NCI-H526 treated with DMSO at 0.1 percent for 48 hours (cell line): ENCODE data around the gene PECR.

Source experiments
- DNase-seq: peaks from one replicate; lab custom pipeline; 2025; lab: John Stamatoyannopoulos, UW

Gene PECR

DNA sequence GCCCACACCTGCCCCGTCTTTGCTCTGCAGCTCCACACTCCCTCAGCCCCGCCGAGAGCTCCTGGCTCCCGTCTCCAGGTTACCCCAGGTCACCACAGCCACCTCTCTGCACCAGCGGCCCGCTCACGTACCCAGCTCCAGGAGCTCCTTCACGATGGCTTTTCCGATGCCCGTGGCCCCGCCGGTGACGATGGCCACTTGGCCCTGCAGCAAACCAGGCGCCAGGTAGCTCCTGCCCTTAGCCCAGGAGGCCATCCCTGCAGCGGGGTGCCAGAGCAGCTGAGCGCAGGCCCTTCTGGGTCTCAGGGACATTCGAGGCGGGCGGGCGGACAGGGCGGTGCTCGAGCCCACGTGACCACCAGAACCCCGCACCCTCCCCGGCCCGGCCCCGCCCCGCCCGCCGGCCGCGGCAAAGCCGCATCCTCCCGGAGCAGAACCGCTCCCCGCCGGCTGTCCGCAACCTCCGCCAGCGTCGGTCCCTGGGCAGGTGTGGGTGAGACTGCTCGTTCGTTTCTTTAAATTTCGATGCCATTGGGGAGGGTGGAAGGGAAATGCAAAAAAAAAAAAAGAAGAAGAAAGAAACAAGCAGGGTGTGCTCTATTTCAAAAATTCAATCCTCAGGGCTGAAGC, at the start of gene PECR, which contains the start of gene TMEM169:
TSS of gene PECR (minus strand) at position 323 of the 630 bp plus-strand sequence. CDS start at position 255, 68 bp downstream.
TSS of gene TMEM169 (plus strand) at position 433 of the 630 bp plus-strand sequence. CDS start 14,045 bp downstream, outside the sequence.
- DNase-seq = peak; percentile 75

DNA sequence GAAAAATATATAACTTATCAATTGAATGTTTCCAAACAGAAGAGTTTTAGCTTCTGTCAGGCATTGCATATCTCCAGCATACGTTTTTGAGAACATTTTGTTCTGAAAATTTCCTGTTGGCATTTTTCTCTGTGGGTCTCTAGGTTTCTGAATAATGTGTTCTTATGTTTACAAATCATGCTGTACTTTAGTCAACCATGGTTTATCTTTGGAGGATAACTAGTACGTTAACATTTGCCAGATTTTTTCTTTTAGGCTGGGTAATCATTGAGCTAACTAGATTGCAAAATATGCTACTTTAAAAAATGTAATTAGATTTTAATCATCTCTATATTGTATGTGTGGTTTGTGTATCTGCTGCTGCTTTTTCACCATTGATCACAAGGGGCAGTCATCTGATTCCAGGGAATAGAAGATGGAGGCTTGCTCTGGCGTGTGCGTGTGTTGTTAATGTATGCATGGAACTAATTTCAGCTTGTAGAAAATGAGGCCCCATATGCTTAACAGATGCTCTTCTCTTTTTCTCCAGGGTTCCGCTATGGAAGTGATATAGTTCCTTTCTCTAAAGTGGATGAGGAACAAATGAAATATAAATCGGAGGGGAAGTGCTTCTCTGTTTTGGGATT, 48.9 kb upstream of the PECR start:
- DNase-seq = no peak

DNA sequence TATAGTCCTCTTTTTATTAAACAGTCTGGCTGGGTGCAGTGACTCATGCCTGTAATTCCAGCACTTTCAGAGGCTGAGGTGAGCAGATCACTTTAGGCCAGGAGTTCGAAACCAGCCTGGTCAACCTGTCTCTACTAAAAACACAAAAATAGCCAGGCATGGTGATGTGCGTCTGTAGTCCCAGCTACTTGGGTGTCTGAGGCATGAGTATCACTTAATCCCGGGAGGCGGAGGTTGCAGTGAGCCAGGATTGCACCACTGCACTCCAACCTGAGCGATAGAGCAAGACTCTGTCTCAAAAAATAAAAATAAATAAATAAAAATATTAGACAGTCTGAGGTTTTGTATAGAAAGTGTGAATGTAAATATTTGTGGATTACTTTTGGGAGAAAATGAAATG, 45.3 kb upstream of the PECR start:
- DNase-seq = no peak

- DNase-seq = no peak
Observed at GRCh38 chr2:216121255-216121654, 39.6 kb upstream of the PECR start.

GRCh38 chr2:216119986-216120385, 38.4 kb upstream of the PECR start:
- DNase-seq = no peak

DNA sequence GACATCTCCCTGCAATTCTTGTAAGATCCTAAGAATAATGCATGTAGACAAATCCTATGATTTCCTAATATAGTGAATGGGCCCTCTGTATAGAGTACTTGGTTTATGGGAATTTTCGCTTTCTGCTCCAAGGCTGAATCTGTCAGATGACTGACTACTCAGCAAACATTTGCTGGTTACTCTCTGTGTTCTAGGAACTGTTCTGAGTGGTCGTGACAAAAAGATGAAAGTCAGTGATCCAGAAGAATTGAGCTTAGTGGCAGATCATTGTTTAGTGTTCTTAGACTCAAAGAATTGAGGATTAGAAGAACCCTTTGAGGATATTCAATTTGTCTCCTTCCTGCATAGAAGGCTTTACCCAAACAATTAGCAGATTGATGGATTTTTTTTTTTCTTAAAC, 37.5 kb upstream of the PECR start:
- no peak for DNase-seq

DNA sequence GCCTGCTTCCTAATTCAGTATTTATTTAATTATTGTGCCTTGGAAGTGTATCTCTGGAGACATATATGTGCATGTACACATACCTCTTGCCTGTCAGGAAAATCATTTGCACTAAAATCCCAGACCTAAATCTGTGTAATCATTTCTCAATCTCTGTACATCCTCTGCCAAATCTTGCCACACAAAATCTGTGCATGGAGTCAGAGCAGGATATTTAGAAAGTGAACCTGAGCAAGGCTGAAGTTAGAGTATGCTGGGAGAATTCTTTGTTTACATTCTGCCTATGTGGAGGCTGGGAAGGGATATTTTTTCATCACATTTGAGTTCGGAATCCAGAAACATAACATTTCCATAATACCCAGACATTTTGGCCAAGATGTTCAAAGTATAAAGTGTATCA, 36.9 kb upstream of the PECR start:
- no peak for DNase-seq

GRCh38 chr2:216117561-216118340, 36.1 kb upstream of the PECR start:
- DNase-seq = no peak

- DNase-seq = no peak
Observed at GRCh38 chr2:216116418-216116817, 34.8 kb upstream of the PECR start.

DNA sequence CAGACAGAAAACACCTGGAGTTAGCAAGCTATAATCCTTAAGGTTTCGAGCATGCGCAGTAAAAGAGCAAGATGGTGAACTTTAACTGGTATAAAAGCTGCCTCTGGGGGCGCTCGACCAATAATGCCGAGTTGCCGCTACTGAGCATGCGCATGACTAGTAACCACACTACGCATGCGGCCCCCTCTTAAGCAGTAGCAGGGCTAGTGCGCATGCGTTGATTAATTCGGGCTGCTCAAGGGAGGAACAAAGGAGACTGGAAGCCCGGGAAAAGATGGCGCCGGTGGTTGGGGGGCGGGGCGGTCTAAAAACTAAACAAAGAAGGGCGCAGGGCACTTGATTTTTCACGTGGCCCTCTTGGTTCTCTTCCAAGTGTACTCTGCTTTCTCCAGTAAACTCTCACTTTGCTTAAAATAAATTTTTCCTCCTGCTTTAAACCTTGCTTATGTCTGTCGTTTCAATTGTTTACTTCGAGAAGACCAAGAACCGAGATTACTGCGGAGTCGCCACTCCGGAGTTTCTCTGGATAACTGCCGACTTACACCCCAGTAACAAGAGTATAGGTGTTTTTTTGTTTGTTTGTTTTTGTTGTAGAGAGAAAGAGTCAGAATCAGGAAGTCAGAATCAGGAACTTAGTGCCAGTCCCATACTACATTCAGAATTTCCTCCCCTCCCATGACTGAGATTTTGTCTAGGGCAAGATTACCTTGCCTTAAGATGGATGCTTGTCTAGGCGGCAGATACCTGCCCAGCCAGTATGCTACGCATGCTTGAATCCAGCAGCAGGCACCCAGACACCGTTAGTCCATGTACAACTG, 33.3 kb upstream of the PECR start:
- DNase-seq = peak; percentile 97

- DNase-seq = no peak
Observed at GRCh38 chr2:216114382-216114713, 32.7 kb upstream of the PECR start.

- DNase-seq = no peak
Observed at GRCh38 chr2:216113572-216113971, 32.0 kb upstream of the PECR start.

- no peak for DNase-seq
Observed at GRCh38 chr2:216112926-216113325, 31.3 kb upstream of the PECR start.

DNA sequence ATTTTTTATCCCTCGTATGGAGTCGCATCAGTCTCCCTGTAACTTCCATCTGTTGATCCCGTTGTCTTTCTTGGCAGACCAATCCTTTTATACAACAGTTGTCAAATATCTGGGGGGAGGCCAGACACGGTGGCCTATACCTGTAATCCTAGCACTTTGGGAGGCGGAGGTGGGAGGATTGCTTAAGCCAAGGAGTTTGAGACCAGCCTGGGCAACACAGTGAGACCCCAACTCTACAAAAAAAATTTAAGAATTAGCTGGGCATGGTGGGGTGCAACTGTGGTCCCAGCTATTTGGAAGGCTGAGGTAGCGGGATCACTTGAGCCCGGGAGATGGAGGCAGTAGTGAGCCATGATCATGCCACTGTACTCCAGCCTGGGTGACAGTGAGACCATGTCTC, 29.5 kb upstream of the PECR start:
- no peak for DNase-seq

- DNase-seq = no peak
Observed at GRCh38 chr2:216110620-216111019, 29.0 kb upstream of the PECR start.

DNA sequence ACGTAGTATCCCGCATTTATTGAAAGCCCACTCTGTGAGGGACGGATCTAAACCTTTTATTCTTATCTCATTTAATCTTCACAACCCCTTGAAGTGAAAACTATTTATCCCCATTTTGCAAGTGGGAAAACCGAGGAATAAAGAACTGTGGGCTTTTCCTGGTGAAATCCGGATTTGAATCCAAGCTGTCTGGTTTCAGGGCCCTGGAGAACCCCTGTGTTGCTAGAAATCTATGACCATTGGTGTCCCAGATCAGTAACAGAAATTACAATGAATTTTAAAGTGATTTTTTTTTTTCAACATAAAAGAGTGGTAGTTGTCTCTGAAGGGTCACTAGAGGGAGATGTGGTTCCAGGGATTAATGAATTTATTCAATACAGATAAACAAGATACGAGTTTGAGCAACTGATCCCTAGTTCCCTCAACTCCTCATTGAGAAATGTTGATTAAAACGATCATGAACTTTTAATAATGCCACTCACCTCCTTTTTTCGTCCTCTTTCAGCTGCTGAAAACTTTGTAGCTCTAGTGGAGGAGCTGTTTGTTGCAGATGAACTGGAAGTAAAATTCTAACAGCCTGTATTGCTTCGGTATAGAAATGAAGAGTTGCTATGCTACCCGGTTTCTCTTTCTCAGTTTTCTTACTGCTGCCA, 28.5 kb upstream of the PECR start:
- DNase-seq = peak; percentile 8

- peak; percentile 92 for DNase-seq
Observed at GRCh38 chr2:216108967-216109921, 27.6 kb upstream of the PECR start, which contains the start of gene XRCC5. TSS of gene XRCC5 (plus strand) at chr2:216109348. CDS start at chr2:216109437, 89 bp downstream.

DNA sequence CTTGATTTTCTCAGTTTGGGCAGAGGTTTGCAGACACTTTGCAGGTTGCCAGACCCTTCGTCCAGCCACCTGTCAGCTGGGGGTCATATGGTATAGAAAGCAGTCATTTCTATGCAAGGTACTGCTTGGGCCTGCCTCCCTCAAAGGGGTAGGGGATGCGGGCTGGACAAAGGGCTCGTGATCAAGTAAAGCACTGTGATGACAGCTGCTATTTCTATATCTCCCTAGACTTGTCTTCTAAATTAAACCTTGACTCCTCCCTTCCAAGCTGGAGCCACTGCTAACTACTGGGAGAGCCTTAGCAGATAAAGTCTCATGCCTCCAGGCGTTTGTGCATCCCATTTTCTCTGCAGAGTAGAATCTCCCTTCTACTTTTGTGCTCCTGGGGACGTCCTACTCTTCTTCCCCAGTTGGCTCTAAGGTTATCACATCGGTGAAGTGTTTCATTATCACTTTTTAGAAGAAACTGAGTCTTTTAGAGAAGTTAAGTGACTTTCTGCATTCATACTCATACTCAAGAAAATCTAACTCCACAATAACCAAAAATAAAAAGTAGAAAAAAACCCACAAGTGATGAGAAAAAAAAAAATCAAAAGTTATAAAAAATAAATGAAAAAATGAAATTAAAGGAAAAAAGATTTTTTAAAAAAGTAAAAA, 26.8 kb upstream of the PECR start:
- DNase-seq = no peak

DNA sequence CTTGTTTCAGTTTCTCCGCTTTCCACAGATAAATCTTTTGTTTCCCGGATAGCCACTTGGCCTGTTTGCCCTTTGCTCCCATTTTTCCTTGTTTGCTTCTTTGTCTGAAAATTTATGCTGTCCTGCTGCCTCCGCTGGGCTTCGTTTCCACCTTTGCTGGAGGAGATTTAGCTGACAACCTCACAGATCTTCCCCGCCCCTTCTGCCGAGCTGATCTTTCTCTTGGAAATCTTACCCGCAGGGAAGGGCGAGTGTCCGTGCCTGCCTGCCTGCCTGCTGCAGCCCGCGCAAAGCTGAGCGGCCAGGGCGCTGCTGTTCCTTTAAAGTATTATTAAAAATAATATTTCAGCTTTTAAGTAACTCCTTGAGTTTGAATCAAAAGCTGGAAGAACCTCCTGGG, 26.2 kb upstream of the PECR start:
- DNase-seq = no peak

DNA sequence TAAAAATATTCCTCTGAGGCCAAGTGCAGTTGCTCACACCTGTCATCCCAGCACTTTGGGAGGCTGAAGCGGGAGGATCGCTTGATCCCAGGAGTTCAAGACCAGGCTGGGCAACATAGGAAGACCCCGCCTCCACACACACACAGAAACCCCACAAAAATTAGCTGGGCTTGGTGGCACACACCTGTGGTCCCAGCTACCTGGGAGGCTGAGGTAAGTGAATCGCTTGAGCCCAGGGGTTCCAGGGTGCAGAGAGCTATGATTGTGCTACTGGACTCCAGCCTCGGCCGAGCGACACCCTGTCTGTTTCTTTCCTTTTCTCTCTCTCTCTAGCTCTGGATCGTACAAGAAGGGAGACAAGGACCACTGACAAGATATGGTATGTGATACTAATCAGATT, 25.7 kb upstream of the PECR start:
- DNase-seq = no peak
